ENCODE data around the gene ASAP2.
A peak's percentile ranks its signal among the peaks of the same experiment; 100 is the strongest.

ASAP2 gene

GRCh38 chr2:9364791-9365497 is 158.3 kb downstream of the ASAP2 start:
- Histone ChIP-seq H3K36me3 (replicated peaks) (peaks cover 44% of the 10 kb centered on the region), H3K27ac (no peak overlapping the region), H3K4me3 (ENCODE audit: low read depth, low read length) (no peak overlapping the region), H3K27me3 (replicated peaks) (no peaks in the 10 kb centered on the region)
- peak; percentile 27 for DNase-seq
- in situ Hi-C loops (cut with HindIII; ENCODE audit: low pct_ligation_motif_present, low sequenced_read_pairs), result no loop called here
- no peak for TF ChIP-seq CTCF (IDR thresholded peaks at IDR 0.05; ENCODE audit: low read depth, low read length, missing control alignments)

- H3K27ac ChIP-seq, result no peak overlapping the region
- no peak for TF ChIP-seq CTCF (IDR thresholded peaks at IDR 0.05; ENCODE audit: low read depth, low read length, missing control alignments)
- no peak for DNase-seq
- H3K27me3 ChIP-seq (replicated peaks), result no peaks in the 10 kb centered on the region
- no peak overlapping the region for H3K4me3 ChIP-seq (ENCODE audit: low read depth, low read length)
- H3K36me3 ChIP-seq (replicated peaks), result peaks cover 46% of the 10 kb centered on the region
- in situ Hi-C loops (cut with HindIII; ENCODE audit: low pct_ligation_motif_present, low sequenced_read_pairs), result no loop called here
These were observed 158.9 kb downstream of the ASAP2 start for GRCh38 chr2:9365498-9366019.

- no peak for DNase-seq
- H3K36me3 ChIP-seq (replicated peaks), result peaks cover 51% of the 10 kb centered on the region
- H3K27ac ChIP-seq, result no peak overlapping the region
- in situ Hi-C loops (cut with HindIII; ENCODE audit: low pct_ligation_motif_present, low sequenced_read_pairs), result no loop called here
- no peaks in the 10 kb centered on the region for H3K27me3 ChIP-seq (replicated peaks)
- no peak overlapping the region for H3K4me3 ChIP-seq (ENCODE audit: low read depth, low read length)
- TF ChIP-seq CTCF (IDR thresholded peaks at IDR 0.05; ENCODE audit: low read depth, low read length, missing control alignments), result no peak
These were observed 159.4 kb downstream of the ASAP2 start for GRCh38 chr2:9366026-9366425.

GRCh38 chr2:9370746-9371145 is 164.1 kb downstream of the ASAP2 start:
- no peak overlapping the region for H3K4me3 ChIP-seq (ENCODE audit: low read depth, low read length)
- TF ChIP-seq CTCF (IDR thresholded peaks at IDR 0.05; ENCODE audit: low read depth, low read length, missing control alignments), result no peak
- H3K27me3 ChIP-seq (replicated peaks), result no peaks in the 10 kb centered on the region
- in situ Hi-C loops (cut with HindIII; ENCODE audit: low pct_ligation_motif_present, low sequenced_read_pairs), result no loop called here
- DNase-seq, result no peak
- H3K27ac ChIP-seq, result no peak overlapping the region
- H3K36me3 ChIP-seq (replicated peaks), result peaks cover 66% of the 10 kb centered on the region

GRCh38 chr2:9373047-9373446 is 166.4 kb downstream of the ASAP2 start:
- no peak for DNase-seq
- Histone ChIP-seq H3K4me3 (ENCODE audit: low read depth, low read length) (no peak overlapping the region), H3K36me3 (replicated peaks) (peaks cover 57% of the 10 kb centered on the region), H3K27me3 (replicated peaks) (no peaks in the 10 kb centered on the region), H3K27ac (no peak overlapping the region)
- in situ Hi-C loops (cut with HindIII; ENCODE audit: low pct_ligation_motif_present, low sequenced_read_pairs), result no loop called here
- TF ChIP-seq CTCF (IDR thresholded peaks at IDR 0.05; ENCODE audit: low read depth, low read length, missing control alignments), result no peak

- Histone ChIP-seq H3K27ac (no peak overlapping the region), H3K27me3 (replicated peaks) (no peaks in the 10 kb centered on the region), H3K36me3 (replicated peaks) (peaks cover 53% of the 10 kb centered on the region), H3K4me3 (ENCODE audit: low read depth, low read length) (no peak overlapping the region)
- in situ Hi-C loops (cut with HindIII; ENCODE audit: low pct_ligation_motif_present, low sequenced_read_pairs), result no loop called here
- no peak for TF ChIP-seq CTCF (IDR thresholded peaks at IDR 0.05; ENCODE audit: low read depth, low read length, missing control alignments)
- DNase-seq, result no peak
These were observed 166.9 kb downstream of the ASAP2 start for GRCh38 chr2:9373476-9373875.

Data from brain microvascular endothelial cell (primary cell).